ENCODE results near the gene MYO3B. TPM values are rescaled to one million over a fixed set of nuclear protein-coding genes. Genes with fewer than 3 reads are reported as not detected.

The MYO3B gene
- total RNA-seq, 2 donors from 2014 or later = 5.2 to 10.9 TPM

- H3K4me1 ChIP-seq (ENCODE audit: control insufficient read depth, insufficient read depth, low read length) = no peaks in the 10 kb centered on the region
- TF ChIP-seq CTCF (conservative IDR thresholded peaks at IDR 0.05) = no peak
- Mint-ChIP-seq H3K9me3 (no peaks in the 10 kb centered on the region), H3K27ac (no peak overlapping the region), H3K27me3 (ENCODE audit: insufficient read depth) (no peaks in the 10 kb centered on the region), H3K4me1 (peaks cover 21% of the 10 kb centered on the region), H3K36me3 (ENCODE audit: low read depth) (no peaks in the 10 kb centered on the region), H3K4me3 (no peak overlapping the region)
- no peaks in the 10 kb centered on the region for H3K9me3 ChIP-seq (ENCODE audit: control insufficient read depth, low read length)
- H3K27me3 ChIP-seq (ENCODE audit: control insufficient read depth, insufficient read depth, low read length, poor library complexity, severe bottlenecking) = no peaks in the 10 kb centered on the region
- 97 to 100% methylated on average over 4 to 5 of the region's 5 CpGs for WGBS, 2 experiments (ENCODE audit: insufficient coverage in 1 of 2, insufficient read length in 1 of 2)
- H3K4me3 ChIP-seq (ENCODE audit: low read length) = no peak overlapping the region
- no peak for DNase-seq
- H3K36me3 ChIP-seq (ENCODE audit: control insufficient read depth, insufficient read depth, low read length) = no peaks in the 10 kb centered on the region
- H3K9ac ChIP-seq (ENCODE audit: extremely low read depth, low read length, poor library complexity, severe bottlenecking) = no peak overlapping the region
- no peak overlapping the region for H3K27ac ChIP-seq (ENCODE audit: low read depth, low read length)
These were observed 128.4 kb downstream of the MYO3B start for GRCh38 chr2:170306293-170306873.

DNA sequence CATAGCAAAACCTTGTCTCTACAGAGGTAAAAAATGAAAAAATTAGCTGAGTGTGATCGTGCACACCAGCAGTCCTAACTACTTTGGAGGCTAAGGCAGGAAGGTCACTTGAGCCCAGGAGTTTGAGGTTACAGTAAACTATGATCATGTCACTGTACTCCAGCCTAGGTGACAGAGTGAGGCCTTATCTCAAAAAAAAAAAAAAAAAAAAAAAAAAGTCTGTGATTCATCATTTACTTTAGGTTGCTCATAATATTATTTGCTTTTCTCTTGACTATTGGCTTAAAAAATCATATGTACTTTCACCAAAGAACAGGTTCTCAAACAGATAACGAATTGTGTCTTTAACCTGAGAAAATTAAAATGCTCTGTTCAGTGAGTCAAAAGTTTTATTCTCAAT, 129.1 kb downstream of the MYO3B start:
- Mint-ChIP-seq H3K27me3 (ENCODE audit: insufficient read depth) (no peaks in the 10 kb centered on the region), H3K36me3 (ENCODE audit: low read depth) (no peaks in the 10 kb centered on the region), H3K4me3 (no peak overlapping the region), H3K9me3 (no peaks in the 10 kb centered on the region), H3K27ac (no peak overlapping the region), H3K4me1 (peaks cover 15% of the 10 kb centered on the region)
- Histone ChIP-seq H3K36me3 (ENCODE audit: control insufficient read depth, insufficient read depth, low read length) (no peaks in the 10 kb centered on the region), H3K4me3 (ENCODE audit: low read length) (no peak overlapping the region), H3K27me3 (ENCODE audit: control insufficient read depth, insufficient read depth, low read length, poor library complexity, severe bottlenecking) (no peaks in the 10 kb centered on the region), H3K4me1 (ENCODE audit: control insufficient read depth, insufficient read depth, low read length) (no peaks in the 10 kb centered on the region), H3K9me3 (ENCODE audit: control insufficient read depth, low read length) (no peaks in the 10 kb centered on the region), H3K27ac (ENCODE audit: low read depth, low read length) (no peak overlapping the region), H3K9ac (ENCODE audit: extremely low read depth, low read length, poor library complexity, severe bottlenecking) (no peak overlapping the region)
- TF ChIP-seq CTCF (conservative IDR thresholded peaks at IDR 0.05) = no peak
- DNase-seq = no peak
- 86 to 94% methylated on average over 2 of the region's 2 CpGs for WGBS, 2 experiments (ENCODE audit: insufficient coverage in 1 of 2, insufficient read length in 1 of 2)

DNA sequence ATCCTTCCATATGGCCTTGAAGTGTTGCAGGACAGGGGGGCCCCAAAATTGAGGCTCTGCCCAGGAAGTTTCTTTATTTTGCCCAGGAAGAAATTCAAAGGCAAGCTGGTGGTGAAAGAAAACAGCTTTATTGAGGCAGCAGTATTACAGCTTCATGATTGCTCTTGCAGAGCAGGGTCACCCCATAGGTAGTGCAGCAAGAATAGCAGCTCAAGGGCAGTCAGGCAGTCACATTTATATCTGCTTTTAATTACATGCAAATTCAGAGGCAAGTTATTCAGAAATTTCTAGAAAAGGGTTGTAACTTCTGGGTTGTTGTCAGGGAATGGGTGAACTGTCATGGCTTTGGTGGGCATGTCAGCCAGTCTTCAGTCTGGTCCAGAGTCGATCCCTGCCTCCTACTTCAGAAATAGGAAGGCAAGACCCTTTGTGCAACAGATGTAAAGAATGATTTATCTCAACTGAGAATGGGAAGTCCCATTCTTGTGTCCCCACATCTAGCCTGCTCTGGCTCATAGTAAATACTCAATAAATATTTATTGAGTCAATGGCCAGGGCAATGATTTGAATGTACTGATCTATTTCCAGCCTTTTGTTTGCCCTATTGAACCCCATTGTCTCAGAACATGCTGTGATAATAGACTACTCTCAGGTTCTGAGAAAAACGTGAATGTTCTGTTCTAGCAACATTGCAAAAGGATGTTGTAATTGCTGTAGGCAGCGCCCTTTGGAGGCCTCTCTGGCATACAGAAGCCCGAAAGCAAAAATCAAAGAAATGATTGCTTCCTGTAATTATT, 129.8 kb downstream of the MYO3B start:
- no peaks in the 10 kb centered on the region for H3K27me3 ChIP-seq (ENCODE audit: control insufficient read depth, insufficient read depth, low read length, poor library complexity, severe bottlenecking)
- no peaks in the 10 kb centered on the region for H3K36me3 Mint-ChIP-seq (ENCODE audit: low read depth)
- H3K36me3 ChIP-seq (ENCODE audit: control insufficient read depth, insufficient read depth, low read length) = no peaks in the 10 kb centered on the region
- H3K27me3 Mint-ChIP-seq (ENCODE audit: insufficient read depth) = no peaks in the 10 kb centered on the region
- no peak overlapping the region for H3K9ac ChIP-seq (ENCODE audit: extremely low read depth, low read length, poor library complexity, severe bottlenecking)
- no peak overlapping the region for H3K4me3 Mint-ChIP-seq
- TF ChIP-seq CTCF (conservative IDR thresholded peaks at IDR 0.05) = no peak
- H3K27ac Mint-ChIP-seq = no peak overlapping the region
- no peaks in the 10 kb centered on the region for H3K9me3 Mint-ChIP-seq
- H3K9me3 ChIP-seq (ENCODE audit: control insufficient read depth, low read length) = no peaks in the 10 kb centered on the region
- H3K4me1 Mint-ChIP-seq = peaks cover 16% of the 10 kb centered on the region
- no peak overlapping the region for H3K4me3 ChIP-seq (ENCODE audit: low read length)
- H3K27ac ChIP-seq (ENCODE audit: low read depth, low read length) = peak overlapping the region; percentile 18
- WGBS, 2 experiments (ENCODE audit: insufficient coverage in 1 of 2, insufficient read length in 1 of 2) = 68 to 87% methylated on average over 3 to 4 of the region's 4 CpGs
- no peaks in the 10 kb centered on the region for H3K4me1 ChIP-seq (ENCODE audit: control insufficient read depth, insufficient read depth, low read length)
- no peak for DNase-seq
